HL-60/S4 treated with phorbol 12-myristate 13-acetate at 8.2 ng/mL for 4 days and 3 days (cell line): Measurements from ENCODE around the gene RFX4.
"Not testable (repeated sequence)": the region's sequence is repeated elsewhere in the genome, so short reads cannot be mapped to it uniquely, and the experiment has no call there.

Experiments
- in situ Hi-C: fragments of 300-500 bp; cut with MboI; formaldehyde crosslinking; loops from 2 replicates; pipeline ENCODE4 v1.15.0; 2022; ENCODE audit warnings: low sequenced_read_pairs

The RFX4 gene

DNA sequence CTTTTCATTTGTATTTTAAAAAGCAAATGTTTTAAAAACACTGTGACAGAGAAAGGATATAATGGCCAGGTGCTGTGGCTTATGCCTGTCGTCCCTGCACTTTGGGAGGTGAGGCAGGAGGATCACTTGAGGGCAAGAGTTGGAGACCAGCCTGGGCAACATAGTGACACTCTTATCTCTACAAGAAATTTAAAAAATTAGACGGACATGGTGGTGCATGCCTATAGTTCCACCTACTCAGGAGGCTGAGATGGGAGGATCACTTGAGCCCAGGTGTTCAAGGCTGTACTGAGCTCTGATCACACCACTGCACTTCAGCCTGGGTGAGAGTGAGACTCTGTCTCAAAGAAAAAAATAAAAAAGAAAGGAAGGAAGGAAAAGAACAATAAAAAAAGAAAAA lies 7.8 kb downstream of the RFX4 start:
- in situ Hi-C loops = no loop called here

DNA sequence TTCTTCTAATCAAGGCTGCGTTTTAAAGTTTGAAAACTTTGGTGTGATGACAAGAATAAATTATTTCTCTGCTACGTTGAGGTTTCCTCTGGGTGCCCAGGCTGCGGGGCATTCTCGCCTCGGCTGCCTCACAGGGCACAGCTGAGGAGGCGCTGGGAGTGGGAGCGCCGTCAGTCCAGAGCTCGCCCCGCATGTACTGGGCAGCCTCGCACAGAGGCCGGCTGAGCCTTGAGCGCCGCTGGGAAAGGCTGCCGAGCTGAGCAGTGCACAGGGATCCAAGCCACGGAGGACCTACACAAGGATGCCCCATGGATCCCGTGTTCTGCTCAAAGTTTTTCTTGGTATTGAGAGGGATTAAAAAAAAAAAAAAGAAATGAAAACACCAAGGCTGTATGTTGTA lies 11.6 kb downstream of the RFX4 start:
- in situ Hi-C loops = no loop called here

GRCh38 chr12:106595268-106595667 lies 12.5 kb downstream of the RFX4 start:
- in situ Hi-C loops = no loop called here

GRCh38 chr12:106598003-106598402 lies 15.2 kb downstream of the RFX4 start:
- in situ Hi-C loops = no loop called here

- in situ Hi-C loops = no loop called here
These were observed 16.5 kb downstream of the RFX4 start for GRCh38 chr12:106599302-106599701.

DNA sequence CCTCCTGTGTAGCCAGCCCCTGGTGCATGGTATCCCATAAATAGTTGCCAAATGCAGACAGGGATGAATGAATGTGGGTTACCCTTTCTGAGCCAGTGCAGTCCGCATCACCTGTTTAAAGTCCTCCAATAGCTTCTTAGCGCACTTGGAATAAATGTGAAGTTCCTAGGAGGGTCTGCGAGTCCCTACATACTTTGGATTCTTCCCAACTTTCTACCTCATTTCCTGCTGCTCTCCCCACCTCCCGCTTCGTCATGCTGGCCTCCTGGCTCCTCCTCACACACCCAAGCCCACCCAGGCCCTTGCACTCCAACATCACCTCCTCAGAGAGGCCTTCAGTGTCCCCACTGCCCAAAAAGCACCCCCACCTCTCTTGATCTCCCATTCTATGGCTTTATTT lies 17.7 kb downstream of the RFX4 start:
- in situ Hi-C loops = no loop called here

DNA sequence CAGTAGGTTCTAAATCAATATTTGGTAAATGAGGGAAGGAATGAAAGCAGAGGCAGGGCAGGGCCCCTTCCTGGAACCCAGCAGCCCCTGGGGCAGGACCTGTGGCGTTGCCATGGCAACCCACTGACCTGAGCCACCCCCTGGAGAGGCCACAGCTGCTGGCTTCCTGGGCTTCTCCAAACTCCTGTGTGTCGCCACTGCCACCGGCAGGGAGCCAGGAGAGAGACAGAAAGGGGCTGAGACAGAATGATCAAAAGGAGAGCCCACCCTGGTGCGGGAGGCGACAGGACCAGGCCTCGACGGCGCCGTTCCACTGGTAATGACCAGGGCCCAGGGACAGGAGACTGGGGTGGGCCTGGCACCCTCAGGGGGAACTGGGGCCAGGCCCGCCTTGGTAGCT lies 18.2 kb downstream of the RFX4 start:
- in situ Hi-C loops = no loop called here

DNA sequence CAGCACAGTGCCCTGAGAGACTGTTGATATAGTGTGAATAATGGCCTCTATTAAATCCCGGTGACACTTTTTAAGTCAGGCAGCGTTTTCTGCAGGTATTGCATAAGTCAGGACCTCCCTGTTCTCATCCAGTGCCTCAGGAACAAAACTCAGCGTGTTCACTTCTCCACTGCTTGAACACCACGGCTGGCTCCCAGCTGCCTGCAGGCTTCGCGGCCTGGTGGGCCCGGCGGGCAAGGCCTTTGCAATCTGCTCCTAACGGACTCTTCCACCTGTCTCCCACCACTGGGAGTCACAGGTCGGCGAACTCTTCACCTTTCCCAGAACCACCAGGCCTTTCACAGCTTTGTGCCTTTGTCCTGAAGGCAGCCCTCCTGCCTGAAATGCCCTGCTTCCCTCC lies 18.7 kb downstream of the RFX4 start:
- in situ Hi-C loops = no loop called here

DNA sequence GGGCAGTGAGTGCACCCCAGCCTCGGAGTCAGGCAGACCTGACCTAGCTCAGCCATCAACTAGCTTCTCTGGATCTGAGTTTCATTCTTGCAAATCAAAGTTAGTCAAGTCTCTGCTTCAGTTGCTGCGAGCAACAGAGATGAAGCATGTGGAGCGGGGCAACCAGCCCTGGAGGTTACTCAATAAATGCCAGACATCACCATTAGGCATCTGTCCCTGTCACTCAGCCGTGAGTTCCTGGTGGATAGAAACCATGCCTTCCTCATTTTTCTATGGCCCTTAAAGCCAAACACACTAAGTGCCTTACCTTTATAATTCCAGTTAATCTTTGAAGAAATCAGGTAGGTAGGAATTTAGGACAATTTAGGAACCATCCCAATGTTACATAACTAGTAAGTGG lies 19.3 kb downstream of the RFX4 start:
- in situ Hi-C loops = no loop called here

- in situ Hi-C loops = no loop called here
These were observed 22.4 kb downstream of the RFX4 start for GRCh38 chr12:106605254-106605653.

GRCh38 chr12:106620588-106620987 lies 37.8 kb downstream of the RFX4 start:
- in situ Hi-C loops = not testable (repeated sequence)

GRCh38 chr12:106625976-106626375 lies 43.2 kb downstream of the RFX4 start:
- in situ Hi-C loops = no loop called here

DNA sequence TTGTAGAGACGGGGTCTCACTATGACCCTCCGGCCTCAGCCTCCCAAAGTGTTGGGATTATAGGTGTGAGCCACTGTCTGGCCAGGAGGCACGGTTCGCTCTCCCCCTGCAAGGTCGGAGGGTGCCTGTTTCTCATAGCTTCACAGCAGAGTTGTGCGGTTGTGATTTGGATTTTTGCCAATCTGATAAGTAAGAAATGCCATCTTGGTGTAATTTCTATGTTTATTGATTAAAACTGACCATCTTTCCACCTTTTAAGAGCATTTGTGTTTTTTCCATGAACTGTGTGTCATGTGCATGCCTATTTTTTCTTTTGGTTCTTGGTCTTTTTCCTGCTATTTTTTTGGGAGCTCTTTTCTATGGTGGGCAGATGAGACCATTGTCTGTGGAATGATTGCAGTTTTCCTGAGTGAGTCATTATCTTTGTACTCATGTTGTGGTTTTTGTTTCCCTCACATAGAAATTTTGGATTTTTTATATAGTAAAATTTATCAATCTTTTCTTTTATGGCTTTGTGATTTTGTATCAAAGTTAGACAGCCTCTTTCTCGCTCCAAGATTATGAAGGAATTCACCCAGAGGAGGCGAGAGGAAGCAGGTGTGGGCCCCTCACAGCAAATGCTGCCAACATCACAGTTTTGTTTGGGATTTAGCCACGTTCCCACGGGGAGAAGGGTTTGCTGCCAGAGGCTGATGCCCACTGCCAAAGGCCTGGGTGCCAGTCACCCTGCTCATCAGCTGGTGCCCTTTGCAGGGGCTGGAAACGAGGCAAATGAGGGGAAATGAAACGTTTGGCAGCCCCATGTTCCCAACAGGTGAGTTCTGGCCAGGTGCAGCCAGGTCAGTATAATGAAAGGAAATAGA lies 47.2 kb downstream of the RFX4 start:
- in situ Hi-C loops = no loop called here

DNA sequence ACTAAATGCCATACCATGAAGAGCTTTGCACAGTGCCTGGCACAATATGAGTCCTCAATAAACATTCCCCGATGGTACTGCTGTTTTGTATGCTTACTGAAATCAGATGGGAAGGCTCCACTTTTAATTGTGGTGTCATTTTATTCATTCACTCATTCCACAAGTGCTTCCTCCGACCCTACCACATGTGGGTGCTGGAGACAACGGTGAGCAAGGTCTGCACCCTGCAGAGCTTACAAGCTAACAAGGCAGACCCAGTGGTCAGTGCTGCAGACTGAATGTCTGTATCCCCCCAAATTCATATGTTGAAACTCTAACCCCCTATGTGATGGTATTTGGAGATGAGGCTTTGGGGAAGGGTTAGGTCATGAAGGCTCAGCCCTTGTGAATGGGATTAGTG lies 48.3 kb downstream of the RFX4 start:
- in situ Hi-C loops = no loop called here

DNA sequence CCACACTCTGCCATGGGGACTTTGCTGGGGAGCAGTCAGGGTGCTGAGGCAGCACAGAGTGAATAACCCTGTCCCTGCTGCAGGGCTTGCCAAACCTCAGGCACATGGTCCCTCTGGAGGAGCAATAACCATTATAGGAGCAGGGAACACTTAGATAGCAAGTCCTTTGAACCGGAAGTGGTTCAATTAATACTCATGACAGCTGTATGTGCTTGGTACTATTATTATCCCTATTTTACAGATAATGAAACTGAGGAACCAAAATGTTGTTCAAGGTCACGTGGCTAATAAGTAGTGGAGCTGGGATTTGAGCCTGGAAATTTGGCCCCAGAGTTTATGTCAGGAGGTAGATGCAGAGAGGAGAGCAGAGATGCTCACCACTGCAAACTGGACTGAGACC lies 49.0 kb downstream of the RFX4 start:
- in situ Hi-C loops = no loop called here

DNA sequence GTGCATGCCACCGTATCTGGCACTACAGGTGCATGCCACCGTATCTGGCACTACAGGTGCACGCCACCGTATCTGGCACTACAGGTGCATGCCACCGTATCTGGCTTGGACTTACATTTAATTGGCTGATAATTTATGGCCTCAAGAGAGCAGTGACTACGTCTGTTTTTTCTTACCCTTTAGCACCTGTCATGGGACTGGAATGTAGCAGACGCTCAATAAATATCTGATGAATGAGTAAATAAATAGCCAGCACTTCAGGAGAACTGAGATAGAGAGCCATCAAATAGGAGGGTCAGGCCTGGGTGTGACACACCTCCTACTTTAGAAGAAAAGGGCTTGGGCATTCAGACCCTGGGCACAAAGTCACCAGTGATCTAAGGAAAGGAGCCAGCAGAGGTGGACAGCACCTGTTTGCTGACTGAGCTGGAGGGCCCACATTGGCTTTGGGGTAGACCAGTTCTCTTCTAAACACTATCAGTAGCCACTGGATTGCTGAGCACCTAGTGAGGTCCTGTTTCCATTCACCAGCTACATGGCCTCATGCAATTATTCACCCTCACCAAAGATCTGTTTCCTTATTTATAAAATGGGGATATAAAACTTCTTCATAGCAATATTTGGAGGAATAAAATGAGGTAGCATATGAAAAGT lies 50.1 kb downstream of the RFX4 start:
- in situ Hi-C loops = no loop called here

- in situ Hi-C loops = no loop called here
These were observed 50.6 kb downstream of the RFX4 start for GRCh38 chr12:106633451-106633823.

- in situ Hi-C loops = no loop called here
These were observed 51.4 kb downstream of the RFX4 start for GRCh38 chr12:106634206-106634605.

- in situ Hi-C loops = no loop called here
These were observed 60.2 kb downstream of the RFX4 start for GRCh38 chr12:106643000-106643399.

- in situ Hi-C loops = no loop called here
These were observed 61.7 kb downstream of the RFX4 start for GRCh38 chr12:106644335-106645073.

GRCh38 chr12:106645074-106645421 lies 62.2 kb downstream of the RFX4 start:
- in situ Hi-C loops = no loop called here
